GM06990 (cell line): Measurements from ENCODE around the gene PDHA1.

Experiments
- DNase-seq: peaks from one replicate; pipeline ENCODE4 v3.0.0-alpha.2; 2011; ENCODE audit not compliant: insufficient read length; ENCODE audit errors: extremely low read depth
- H3K27me3 ChIP-seq: replicated peaks from 2 replicates; pipeline ENCODE4 v1.6.0; 2011; ENCODE audit warnings: low read length; ENCODE audit not compliant: control insufficient read depth, insufficient read depth
- H3K36me3 ChIP-seq: 2 replicates; pipeline ENCODE4 v1.5.1; 2011; ENCODE audit warnings: low read length; ENCODE audit not compliant: control insufficient read depth, insufficient read depth
- H3K4me3 ChIP-seq: replicated peaks from 2 replicates; pipeline ENCODE4 v1.5.1; 2011; ENCODE audit warnings: low read depth, mild to moderate bottlenecking, control low read depth, low read length
- CTCF ChIP-seq: IDR thresholded peaks from 2 replicates; pipeline ENCODE4 v1.5.1; 2011; ENCODE audit warnings: low read length, control low read depth, mild to moderate bottlenecking, inconsistent platforms; ENCODE audit not compliant: insufficient read depth, poor library complexity, severe bottlenecking

Gene PDHA1

DNA sequence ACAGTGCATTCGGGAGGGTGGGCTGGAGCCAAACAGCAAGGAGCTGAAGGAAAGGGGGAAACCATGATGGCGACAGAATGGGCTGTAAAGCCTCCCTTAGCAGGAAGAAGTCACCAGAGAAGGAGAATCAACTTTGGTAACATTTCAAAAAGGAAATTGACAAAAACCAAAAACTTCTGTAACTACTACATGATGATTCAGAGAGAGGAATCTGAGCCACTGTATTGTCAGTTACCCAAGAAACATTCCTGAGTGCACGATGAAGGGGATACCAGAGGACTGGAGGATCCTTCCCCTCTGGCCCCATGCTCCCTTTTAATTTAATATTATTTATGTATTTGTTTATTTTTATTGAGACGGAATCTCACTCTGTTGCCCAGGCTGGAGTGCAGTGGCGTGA, 26.3 kb downstream of the PDHA1 start:
- H3K27me3 ChIP-seq = no peaks in the 10 kb centered on the region; the same call in 1 of the 2 replicates
- no peak for DNase-seq
- no peak for TF ChIP-seq CTCF
- no peak overlapping the region for H3K4me3 ChIP-seq
- no peaks in the 10 kb centered on the region for H3K36me3 ChIP-seq

DNA sequence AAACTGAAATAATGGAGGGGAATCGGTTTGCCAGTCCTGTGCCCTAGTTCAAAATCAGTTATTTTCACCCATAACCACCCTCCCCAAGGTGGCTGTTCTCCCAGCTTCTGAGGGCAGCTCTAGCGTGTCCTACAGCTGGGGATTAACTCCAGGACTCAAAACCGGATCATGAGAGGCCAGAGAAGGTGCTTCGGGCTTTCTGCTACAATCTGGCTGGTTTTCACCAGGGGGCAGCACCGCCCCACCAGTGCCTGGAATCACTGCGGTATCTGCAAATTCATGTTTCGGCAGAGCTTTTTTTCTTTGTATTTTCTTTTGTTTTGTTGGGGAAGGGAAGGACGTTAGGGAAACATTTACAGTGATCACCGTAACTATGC, 28.4 kb downstream of the PDHA1 start:
- H3K4me3 ChIP-seq = peak overlapping the region; percentile 18

DNA sequence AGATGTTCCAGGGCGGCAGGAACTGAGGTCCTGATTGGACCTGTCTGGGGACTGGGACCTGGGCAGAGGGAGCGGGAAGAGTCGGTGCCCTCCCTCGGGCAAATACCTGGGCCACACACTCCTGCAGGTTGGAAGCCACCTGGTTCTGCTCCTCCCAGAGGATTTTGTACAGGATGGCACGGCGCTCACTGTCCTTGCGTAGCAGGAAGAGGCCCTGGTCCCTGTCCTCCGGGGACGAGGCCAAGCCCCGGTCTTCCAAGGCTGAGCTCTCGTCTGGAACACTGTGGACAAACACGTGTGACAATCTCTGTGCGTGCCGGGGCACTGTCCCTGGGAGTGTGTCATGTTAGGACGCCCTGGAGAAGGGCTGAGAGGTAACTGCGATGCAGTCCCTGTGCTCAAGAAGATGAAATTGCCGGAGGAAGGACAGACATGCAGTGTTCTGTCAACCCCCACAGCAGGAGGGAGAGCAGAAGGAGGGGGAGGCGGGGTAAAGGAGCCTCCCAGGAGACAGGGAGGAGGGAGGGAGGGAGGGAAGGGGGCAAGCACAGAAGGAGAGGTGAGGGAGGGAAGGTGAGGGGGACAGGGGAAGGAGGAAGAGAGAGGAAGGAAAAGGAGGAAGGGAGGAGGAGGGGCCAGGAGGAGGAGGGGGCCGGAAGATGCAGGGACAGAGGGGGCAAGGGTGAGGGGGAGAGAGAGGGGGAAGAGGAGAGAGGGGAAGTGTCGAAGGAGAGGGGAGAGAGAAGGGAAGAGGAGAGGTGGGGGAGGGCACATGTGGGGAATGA, 29.0 kb downstream of the PDHA1 start:
- no peak for TF ChIP-seq CTCF
- Histone ChIP-seq H3K36me3 (no peaks in the 10 kb centered on the region), H3K27me3 (no peaks in the 10 kb centered on the region; the same call in 1 of the 2 replicates), H3K4me3 (peak overlapping the region; percentile 18)
- no peak for DNase-seq

More for the DNA sequence above, 28.4 kb downstream of the PDHA1 start:
- Histone ChIP-seq H3K27me3 (no peaks in the 10 kb centered on the region; the same call in 1 of the 2 replicates), H3K36me3 (no peaks in the 10 kb centered on the region)
- DNase-seq = peak; percentile 36
- TF ChIP-seq CTCF = peak; percentile 74

- Histone ChIP-seq H3K27me3 (no peaks in the 10 kb centered on the region; the same call in 1 of the 2 replicates), H3K36me3 (no peaks in the 10 kb centered on the region), H3K4me3 (no peak overlapping the region)
- no peak for DNase-seq
- TF ChIP-seq CTCF = no peak
These were observed 29.7 kb downstream of the PDHA1 start for GRCh38 chrX:19373351-19373891.

- Histone ChIP-seq H3K27me3 (no peaks in the 10 kb centered on the region; the same call in 1 of the 2 replicates), H3K36me3 (no peaks in the 10 kb centered on the region), H3K4me3 (no peak overlapping the region)
- no peak for DNase-seq
- TF ChIP-seq CTCF = no peak
These were observed 31.8 kb downstream of the PDHA1 start for GRCh38 chrX:19375546-19375945.
